Neural cell (in vitro differentiated cells): ENCODE results near the gene MAST4.

Source experiments
- EP300 ChIP-seq: fragments of 450-650 bp; conservative IDR thresholded peaks from 2 replicates; pipeline ENCODE4 v1.6.1; 2014; ENCODE audit warnings: antibody characterized with exemption, mild to moderate bottlenecking, moderate library complexity; ENCODE audit not compliant: poor library complexity, severe bottlenecking
- EZH2 ChIP-seq: fragments of 200-600, 300-800 bp; shearing (Covaris generic), sonication (generic); IDR thresholded peaks from 2 replicates; pipeline ENCODE4 v1.6.1; 2014; ENCODE audit warnings: antibody characterized with exemption, low read length, borderline replicate concordance, mild to moderate bottlenecking; ENCODE audit not compliant: insufficient read depth, poor library complexity, severe bottlenecking
- TF ChIP-seq, protein P1 (sequence below): fragments of 450-650 bp; IDR thresholded peaks from 2 replicates; pipeline ENCODE4 v1.5.1; 2014; ENCODE audit warnings: antibody characterized with exemption, mild to moderate bottlenecking, moderate library complexity; ENCODE audit not compliant: poor library complexity, severe bottlenecking

DNA sequence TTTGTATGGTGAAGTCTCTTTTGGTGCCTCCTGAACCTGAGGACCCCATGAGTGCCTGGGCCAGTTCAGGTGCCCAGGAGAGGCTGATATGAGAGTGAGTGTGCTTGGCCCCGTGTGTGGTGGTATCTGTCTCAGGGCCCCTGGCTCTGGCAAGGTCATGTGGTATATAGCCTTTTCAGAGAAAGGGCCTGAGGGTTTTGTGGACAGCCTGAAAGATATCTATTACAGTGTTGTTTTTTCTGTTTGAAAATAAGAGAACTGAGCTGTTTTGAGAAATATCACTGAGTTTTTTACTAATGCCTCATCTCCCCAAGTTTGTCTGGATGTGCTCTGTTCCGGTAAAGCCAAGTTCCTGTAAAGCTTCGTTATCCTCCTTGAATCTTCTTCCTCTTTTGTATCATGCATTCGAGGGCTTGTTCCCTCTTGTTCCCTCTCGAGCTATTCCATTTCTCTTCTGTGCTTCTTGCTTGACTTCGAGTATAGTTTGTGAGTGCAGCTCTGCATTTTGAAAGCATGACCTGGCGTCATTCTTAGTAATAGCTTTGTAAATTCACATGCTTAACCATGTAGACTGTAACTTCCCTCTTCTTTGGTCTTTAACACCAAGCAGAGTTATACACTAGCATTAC is 122.3 kb downstream of the MAST4 start:
- TF ChIP-seq EP300 (no peak), EZH2 (no peak)
- TF ChIP-seq, protein P1, sequence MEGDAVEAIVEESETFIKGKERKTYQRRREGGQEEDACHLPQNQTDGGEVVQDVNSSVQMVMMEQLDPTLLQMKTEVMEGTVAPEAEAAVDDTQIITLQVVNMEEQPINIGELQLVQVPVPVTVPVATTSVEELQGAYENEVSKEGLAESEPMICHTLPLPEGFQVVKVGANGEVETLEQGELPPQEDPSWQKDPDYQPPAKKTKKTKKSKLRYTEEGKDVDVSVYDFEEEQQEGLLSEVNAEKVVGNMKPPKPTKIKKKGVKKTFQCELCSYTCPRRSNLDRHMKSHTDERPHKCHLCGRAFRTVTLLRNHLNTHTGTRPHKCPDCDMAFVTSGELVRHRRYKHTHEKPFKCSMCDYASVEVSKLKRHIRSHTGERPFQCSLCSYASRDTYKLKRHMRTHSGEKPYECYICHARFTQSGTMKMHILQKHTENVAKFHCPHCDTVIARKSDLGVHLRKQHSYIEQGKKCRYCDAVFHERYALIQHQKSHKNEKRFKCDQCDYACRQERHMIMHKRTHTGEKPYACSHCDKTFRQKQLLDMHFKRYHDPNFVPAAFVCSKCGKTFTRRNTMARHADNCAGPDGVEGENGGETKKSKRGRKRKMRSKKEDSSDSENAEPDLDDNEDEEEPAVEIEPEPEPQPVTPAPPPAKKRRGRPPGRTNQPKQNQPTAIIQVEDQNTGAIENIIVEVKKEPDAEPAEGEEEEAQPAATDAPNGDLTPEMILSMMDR: no peak
